ENCODE measurements around the gene CKB.

The CKB gene

DNA sequence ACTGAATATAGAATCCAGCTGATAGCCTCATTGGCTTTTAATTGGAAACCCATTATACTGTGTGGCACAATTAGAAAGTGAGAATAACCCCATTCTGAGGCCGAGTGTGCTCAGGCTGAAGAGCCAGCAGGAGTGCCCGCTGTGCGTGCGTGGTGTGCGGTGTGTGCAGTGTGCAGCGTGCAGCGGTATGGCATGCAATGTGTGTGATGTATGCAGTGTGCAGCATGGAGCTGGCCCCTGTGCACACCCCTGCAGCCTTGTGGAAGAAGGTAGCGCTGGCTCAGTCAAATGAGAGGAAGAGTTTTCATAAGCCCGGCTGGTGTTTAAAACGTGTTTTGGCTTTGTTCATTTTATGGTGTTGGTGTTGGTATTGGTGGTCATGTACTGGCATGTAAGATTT lies 22.9 kb downstream of the CKB start:
- no peak overlapping the region for H3K4me3 ChIP-seq (ENCODE audit: low read depth, low read length)
- POLR2A ChIA-PET = no interaction called here
- CTCF ChIA-PET = interaction anchor here (0.8 to 12.9 kb wide), 19 partner anchors 10 to 110 kb away, joined by 3 to 175 read pairs (median 6); partner anchors contain the start of gene TRMT61A
- TF ChIP-seq, protein P1, sequence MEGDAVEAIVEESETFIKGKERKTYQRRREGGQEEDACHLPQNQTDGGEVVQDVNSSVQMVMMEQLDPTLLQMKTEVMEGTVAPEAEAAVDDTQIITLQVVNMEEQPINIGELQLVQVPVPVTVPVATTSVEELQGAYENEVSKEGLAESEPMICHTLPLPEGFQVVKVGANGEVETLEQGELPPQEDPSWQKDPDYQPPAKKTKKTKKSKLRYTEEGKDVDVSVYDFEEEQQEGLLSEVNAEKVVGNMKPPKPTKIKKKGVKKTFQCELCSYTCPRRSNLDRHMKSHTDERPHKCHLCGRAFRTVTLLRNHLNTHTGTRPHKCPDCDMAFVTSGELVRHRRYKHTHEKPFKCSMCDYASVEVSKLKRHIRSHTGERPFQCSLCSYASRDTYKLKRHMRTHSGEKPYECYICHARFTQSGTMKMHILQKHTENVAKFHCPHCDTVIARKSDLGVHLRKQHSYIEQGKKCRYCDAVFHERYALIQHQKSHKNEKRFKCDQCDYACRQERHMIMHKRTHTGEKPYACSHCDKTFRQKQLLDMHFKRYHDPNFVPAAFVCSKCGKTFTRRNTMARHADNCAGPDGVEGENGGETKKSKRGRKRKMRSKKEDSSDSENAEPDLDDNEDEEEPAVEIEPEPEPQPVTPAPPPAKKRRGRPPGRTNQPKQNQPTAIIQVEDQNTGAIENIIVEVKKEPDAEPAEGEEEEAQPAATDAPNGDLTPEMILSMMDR (IDR thresholded peaks at IDR 0.05; ENCODE audit: insufficient read depth, low read length, missing control alignments) = no peak
- DNase-seq (ENCODE audit: low read depth, low spot score) = no peak

DNA sequence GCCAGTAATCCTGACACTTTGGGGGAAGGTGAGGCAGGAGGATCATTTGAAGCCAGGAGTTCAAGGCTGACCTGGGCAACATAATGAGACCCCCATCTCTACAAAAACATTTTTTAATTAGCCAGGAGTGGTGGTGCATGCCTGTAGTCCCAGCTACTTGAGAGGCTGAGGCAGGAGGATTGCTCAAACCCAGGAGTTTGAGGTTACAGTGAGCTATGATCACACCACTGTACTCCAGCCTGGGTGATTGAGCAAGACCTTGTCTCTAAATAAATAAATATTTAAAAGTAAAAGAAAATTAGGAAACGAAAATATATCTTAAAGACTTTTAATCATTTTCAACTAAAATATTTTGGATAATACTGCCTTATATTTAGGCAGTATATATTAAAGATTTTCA lies 25.9 kb downstream of the CKB start:
- ChIA-PET POLR2A (no interaction called here), CTCF (interaction anchor here (1.5 kb wide), 1 partner anchor 50 kb away, joined by 5 read pairs; no protein-coding TSS in a partner anchor)
- no peak for DNase-seq (ENCODE audit: low read depth, low spot score)
- TF ChIP-seq, protein P1 (IDR thresholded peaks at IDR 0.05; ENCODE audit: insufficient read depth, low read length, missing control alignments) = no peak
- H3K4me3 ChIP-seq (ENCODE audit: low read depth, low read length) = no peak overlapping the region

DNA sequence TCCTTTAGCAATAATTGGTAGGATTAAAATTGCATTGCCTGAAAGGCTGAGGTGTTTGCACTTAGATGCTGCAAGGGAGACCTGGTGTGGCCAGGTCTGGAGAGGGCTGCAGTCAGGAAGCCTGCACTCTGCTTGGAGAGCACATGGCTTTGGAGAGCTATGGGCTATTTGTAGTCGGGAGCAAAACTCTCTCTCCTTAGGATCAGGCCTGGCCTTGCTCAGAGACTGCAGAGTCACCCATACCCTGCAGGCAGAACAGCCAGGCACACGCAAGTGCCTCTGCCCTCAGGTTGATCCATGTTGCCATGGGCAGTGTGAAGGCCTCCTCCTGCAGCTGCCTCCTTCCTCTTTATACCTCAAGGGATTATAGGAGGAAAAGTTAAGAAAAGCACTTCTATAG lies 26.8 kb downstream of the CKB start:
- no peak overlapping the region for H3K4me3 ChIP-seq (ENCODE audit: low read depth, low read length)
- TF ChIP-seq, protein P1 (IDR thresholded peaks at IDR 0.05; ENCODE audit: insufficient read depth, low read length, missing control alignments) = no peak
- ChIA-PET POLR2A (no interaction called here), CTCF (interaction anchor here (0.9 to 1.5 kb wide), 2 partner anchors 10 to 51 kb away, joined by 4 to 5 read pairs; no protein-coding TSS in a partner anchor)
- no peak for DNase-seq (ENCODE audit: low read depth, low spot score)

DNA sequence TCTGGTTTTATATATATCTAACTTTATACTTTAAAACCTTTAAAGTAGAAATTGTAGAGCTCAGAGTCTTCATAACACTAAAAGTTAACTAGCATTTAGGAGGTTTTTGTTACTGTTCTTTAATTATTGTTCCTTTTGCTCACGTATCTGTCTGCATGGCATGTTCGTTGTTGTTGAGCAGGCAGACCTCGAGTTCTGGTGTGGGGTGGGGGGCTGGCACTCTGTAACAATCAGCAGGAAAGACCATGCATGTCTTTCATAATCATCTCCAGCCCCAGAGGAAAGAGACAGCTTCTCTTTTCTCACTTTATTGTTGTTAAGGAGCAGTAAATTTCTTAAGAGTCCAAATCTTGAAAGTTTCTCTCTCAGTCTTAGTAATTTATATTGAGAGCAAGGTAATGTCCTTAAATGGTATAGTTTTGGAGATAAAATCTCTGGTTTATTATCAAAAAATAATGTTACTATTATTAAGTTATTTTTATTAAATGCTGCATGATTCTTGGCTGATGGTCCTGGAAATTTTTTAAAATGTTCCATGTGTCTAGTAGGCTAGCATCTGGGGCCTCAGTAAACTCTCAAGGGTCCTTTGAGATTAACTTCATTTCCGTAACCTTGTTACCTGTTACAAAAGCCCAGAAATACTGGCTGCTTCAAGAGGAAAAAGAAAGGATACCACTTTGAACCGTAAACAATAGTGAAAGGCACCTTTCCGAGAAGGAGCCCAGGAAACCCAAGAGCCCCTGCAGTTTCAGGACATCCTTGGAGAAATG lies 30.3 kb downstream of the CKB start:
- DNase-seq (ENCODE audit: low read depth, low spot score) = no peak
- ChIA-PET POLR2A (no interaction called here), CTCF (interaction anchor here (0.8 to 6.8 kb wide), 6 partner anchors 7 to 36 kb away, joined by 3 to 57 read pairs (median 7); no protein-coding TSS in a partner anchor)

DNA sequence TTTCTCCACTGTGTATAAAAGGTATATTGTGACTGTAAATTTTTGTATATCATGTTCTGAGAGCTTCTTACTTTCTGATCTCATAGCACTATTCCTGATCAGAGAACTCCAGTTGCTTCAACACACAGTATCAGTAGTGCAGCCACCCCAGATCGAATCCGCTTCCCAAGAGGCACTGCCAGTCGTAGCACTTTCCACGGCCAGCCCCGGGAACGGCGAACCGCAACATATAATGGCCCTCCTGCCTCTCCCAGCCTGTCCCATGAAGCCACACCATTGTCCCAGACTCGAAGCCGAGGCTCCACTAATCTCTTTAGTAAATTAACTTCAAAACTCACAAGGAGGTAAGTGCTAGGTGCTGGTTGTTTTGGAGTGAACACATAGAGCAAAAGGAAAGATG lies 30.9 kb downstream of the CKB start:
- TF ChIP-seq, protein P1 (IDR thresholded peaks at IDR 0.05; ENCODE audit: insufficient read depth, low read length, missing control alignments) = no peak
- no peak for DNase-seq (ENCODE audit: low read depth, low spot score)
- no peak overlapping the region for H3K4me3 ChIP-seq (ENCODE audit: low read depth, low read length)
- ChIA-PET POLR2A (no interaction called here), CTCF (interaction anchor here (0.8 to 6.8 kb wide), 5 partner anchors 7 to 37 kb away, joined by 3 to 57 read pairs (median 5); no protein-coding TSS in a partner anchor)

More for the DNA sequence above, 30.3 kb downstream of the CKB start:
- H3K4me3 ChIP-seq (ENCODE audit: low read depth, low read length) = no peak overlapping the region
- TF ChIP-seq, protein P1 (IDR thresholded peaks at IDR 0.05; ENCODE audit: insufficient read depth, low read length, missing control alignments) = no peak

DNA sequence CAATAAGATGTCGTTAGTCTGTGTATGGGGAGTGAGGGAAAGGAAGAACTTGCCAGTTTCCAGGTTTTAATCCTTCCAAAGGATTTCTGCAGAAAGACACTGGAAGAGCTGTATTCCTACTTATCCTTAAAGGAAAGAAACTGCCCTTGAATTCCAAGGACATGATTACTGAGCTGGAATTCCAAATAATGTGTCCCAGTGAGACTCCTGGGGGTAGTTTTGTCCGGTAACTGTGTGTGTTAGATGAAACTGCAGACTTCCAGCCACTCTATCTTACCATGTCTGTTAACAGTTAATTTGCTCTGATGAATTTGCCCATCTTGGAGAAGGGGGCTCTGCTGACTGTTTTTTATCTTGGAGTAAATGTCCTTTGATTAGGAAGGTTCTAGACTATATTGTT lies 33.0 kb downstream of the CKB start:
- ChIA-PET POLR2A (interaction anchor here (0.8 kb wide), 1 partner anchor 156 kb away, joined by 3 read pairs; the partner anchor contains the start of gene EIF5), CTCF (interaction anchor here (1.0 to 6.8 kb wide), 4 partner anchors 9 to 99 kb away, joined by 3 to 57 read pairs (median 6); no protein-coding TSS in a partner anchor)

More for the DNA sequence above, 33.0 kb downstream of the CKB start:
- DNase-seq (ENCODE audit: low read depth, low spot score) = no peak
- H3K4me3 ChIP-seq (ENCODE audit: low read depth, low read length) = no peak overlapping the region
- TF ChIP-seq, protein P1 (IDR thresholded peaks at IDR 0.05; ENCODE audit: insufficient read depth, low read length, missing control alignments) = no peak

All from AG04449 (cell line).